ENCODE data around the gene SUPT5H.

DNA sequence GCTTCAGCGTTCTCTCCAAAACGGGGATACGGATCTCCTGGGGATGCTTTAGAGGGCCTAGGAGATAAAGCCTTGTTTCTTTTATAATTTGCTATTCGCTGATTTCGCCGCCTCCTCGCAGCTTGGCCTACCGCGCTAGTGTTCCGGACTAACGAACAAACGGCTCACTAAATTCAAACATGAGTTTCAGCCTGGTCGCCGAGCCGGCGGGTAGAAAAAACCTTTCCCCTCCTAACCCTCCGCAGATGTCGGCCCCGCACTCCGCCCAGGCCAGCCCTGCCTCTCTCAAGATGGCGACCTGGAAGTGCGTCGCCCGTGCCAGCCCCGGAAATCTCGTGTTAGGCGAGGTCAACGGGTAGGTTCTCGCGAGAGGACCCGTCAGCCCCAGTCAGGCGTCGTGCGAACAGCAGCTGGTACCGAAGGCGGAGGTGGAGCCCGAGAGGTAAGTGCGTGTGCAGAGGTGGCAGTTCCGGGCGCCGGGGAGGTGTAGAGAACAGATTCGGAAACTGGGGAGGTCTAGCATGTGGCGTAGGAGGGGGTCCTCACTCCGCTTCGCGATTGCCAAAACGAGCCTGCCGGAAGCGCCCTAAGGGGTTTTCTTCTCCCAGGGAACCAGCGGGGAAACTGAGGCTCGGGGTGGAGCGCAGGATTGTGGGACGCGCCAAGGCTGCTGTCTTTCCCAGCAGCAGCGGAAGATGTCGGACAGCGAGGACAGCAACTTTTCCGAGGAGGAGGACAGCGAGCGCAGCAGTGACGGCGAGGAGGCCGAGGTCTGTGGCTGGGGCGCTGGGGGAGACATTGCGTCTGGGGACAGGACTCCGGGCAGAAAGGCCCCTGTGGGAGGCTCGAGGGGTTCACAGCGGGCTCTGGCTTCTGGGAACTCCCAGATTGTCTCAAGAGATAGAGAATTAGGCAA, at the start of gene SUPT5H:
- TF ChIP-seq, protein P1, sequence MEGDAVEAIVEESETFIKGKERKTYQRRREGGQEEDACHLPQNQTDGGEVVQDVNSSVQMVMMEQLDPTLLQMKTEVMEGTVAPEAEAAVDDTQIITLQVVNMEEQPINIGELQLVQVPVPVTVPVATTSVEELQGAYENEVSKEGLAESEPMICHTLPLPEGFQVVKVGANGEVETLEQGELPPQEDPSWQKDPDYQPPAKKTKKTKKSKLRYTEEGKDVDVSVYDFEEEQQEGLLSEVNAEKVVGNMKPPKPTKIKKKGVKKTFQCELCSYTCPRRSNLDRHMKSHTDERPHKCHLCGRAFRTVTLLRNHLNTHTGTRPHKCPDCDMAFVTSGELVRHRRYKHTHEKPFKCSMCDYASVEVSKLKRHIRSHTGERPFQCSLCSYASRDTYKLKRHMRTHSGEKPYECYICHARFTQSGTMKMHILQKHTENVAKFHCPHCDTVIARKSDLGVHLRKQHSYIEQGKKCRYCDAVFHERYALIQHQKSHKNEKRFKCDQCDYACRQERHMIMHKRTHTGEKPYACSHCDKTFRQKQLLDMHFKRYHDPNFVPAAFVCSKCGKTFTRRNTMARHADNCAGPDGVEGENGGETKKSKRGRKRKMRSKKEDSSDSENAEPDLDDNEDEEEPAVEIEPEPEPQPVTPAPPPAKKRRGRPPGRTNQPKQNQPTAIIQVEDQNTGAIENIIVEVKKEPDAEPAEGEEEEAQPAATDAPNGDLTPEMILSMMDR (IDR thresholded peaks at IDR 0.05) = no peak
- TF ChIP-seq POLR2A (IDR thresholded peaks at IDR 0.05) = peak in 2 of 4 donors; percentile 81 to 96
- TF ChIP-seq POLR2AphosphoS5 (IDR thresholded peaks at IDR 0.05) = peak; percentile 99
